Pancreas (tissue), 10 donors: ENCODE measurements around the gene ELK1. TPM values are rescaled to one million over a fixed set of nuclear protein-coding genes. Genes with fewer than 3 reads are reported as not detected.
A peak's percentile ranks its signal among the peaks of the same experiment; 100 is the strongest.

ENCODE experiments used
- ATAC-seq, 4 donors: fragments of 200-7000 bp; cut with Tn5 transposase; one replicate each; pipeline versions ENCODE4 v1.8.0 to v1.9.1; 2020; ENCODE audit warnings: mild to moderate bottlenecking in 4 of 4, moderate library complexity in 4 of 4
- DNase-seq, 6 donors: peaks; one replicate each; pipeline ENCODE4 v3.0.0-alpha.2; 2020
- FAIRE-seq: peaks from 2 replicates; lab custom pipeline; 2012; peaks lifted over from hg19 to GRCh38; lab: Jason Lieb, UNC
- H3K27ac ChIP-seq, 4 donors: fragments of 200-600 bp; sonication (generic); 1 replicate in 3 of 4; 2 replicates in 1 of 4; pipeline versions ENCODE4 v1.5.0 to v1.8.0; 2020
- H3K27me3 ChIP-seq, 4 donors: fragments of 200-600 bp; one replicate each; pipeline ENCODE4 v1.8.0; 2021
- H3K36me3 ChIP-seq, 3 donors: fragments of 200-600 bp; sonication (generic) in 1 of 3; one replicate each; pipeline versions ENCODE4 v1.5.0 to v1.8.0; 2020 to 2021
- H3K4me1 ChIP-seq, 3 donors: fragments of 200-600 bp; one replicate each; pipeline ENCODE4 v1.8.0; 2021
- H3K4me3 ChIP-seq, 4 donors: fragments of 200-600 bp; sonication (generic) in 2 of 4; one replicate each; pipeline versions ENCODE4 v1.5.0 to v1.8.0; 2020 to 2021
- H3K9me3 ChIP-seq, 4 donors: fragments of 200-600 bp; one replicate each; pipeline ENCODE4 v1.8.0; 2021
- WGBS, 2 donors: extraction: QIAGEN DNeasy Blood & Tissue Kit; methylation state at CpG; one replicate each; pipeline ENCODE4 v1.1.7; 2013; 5-methylcytosine and 5-hydroxymethylcytosine counted together
- intact Hi-C, 3 donors: fragments of 100-400 bp; cut with DNase I; formaldehyde crosslinking; loops; one replicate each; pipeline versions ENCODE4 v1.11.1 to v1.14.2; 2022
- polyA plus RNA-seq, 2 donors: library from polyadenylated mRNA; stranded (reverse); fragments of 200-250 nt; gene quantifications; one replicate each; pipeline ENCODE4 v1.2.3, GENCODE V29; 2013
- total RNA-seq, 6 donors: library from RNA; stranded (reverse); fragmentation: NEBNext Ultra II Directional in 4 of 6; extraction: Animal tissue kit (Norgen Biotek cat#: 25700) in 4 of 6; gene quantifications; one replicate each; pipeline versions ENCODE4 v1.2.1 to v1.2.4, GENCODE V29; 2021 to 2023
- TF ChIP-seq, protein P1 (sequence below), 4 donors: fragments of 200-600 bp; sonication (generic) in 3 of 4; IDR thresholded peaks; one replicate each; pipeline versions ENCODE4 v1.5.0 to v1.8.0; 2021; ENCODE audit warnings: antibody characterized with exemption in 4 of 4
- donor health status: healthy with polysubstance abuse.
- donor health status: DM: no; HTN: no; CAD: no; lungs with moderate emphysema.
- donor health status: DM: no; HTN: no; CAD: no.
- donor health status: control.
- donor health status: control.
- donor health status: Bipolar disorder and iron deficiency.
- donor health status: DM: yes; HTN: yes; CAD: no.
- donor health status: DM: no; HTN: no; CAD: no.
- donor health status: DM: no; HTN: no; CAD: no.
- donor health status: DM: yes; HTN: yes; CAD: no.

ELK1 gene
- total and polyA plus RNA-seq, 8 donors = 5.8 to 14.6 (median 10.2) TPM

DNA sequence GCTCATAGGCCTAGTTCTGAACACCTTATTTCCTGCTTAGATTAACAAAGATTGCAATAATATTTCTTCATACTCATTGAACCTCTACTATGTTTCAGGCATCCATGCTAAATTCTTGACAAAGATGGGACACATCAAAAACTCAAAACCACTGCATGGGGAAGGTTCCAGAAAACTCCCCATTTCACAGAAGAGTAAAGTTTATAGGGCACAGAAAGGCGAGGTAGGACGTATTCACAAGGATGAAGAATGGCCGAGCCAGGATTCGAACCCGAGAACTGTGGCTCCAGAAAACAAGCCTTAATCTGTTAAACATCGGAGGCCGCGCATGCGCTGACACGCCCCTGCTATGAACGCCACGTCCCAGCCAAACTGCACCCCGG lies 7.9 kb upstream of the ELK1 start:
- no peak for FAIRE-seq
- TF ChIP-seq, protein P1, sequence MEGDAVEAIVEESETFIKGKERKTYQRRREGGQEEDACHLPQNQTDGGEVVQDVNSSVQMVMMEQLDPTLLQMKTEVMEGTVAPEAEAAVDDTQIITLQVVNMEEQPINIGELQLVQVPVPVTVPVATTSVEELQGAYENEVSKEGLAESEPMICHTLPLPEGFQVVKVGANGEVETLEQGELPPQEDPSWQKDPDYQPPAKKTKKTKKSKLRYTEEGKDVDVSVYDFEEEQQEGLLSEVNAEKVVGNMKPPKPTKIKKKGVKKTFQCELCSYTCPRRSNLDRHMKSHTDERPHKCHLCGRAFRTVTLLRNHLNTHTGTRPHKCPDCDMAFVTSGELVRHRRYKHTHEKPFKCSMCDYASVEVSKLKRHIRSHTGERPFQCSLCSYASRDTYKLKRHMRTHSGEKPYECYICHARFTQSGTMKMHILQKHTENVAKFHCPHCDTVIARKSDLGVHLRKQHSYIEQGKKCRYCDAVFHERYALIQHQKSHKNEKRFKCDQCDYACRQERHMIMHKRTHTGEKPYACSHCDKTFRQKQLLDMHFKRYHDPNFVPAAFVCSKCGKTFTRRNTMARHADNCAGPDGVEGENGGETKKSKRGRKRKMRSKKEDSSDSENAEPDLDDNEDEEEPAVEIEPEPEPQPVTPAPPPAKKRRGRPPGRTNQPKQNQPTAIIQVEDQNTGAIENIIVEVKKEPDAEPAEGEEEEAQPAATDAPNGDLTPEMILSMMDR (IDR thresholded peaks at IDR 0.05) = no peak
- peak overlapping the region in 3 of 4 donors; percentile 26 to 50 (median 49) for H3K4me3 ChIP-seq
- peaks cover 0 to 5% (median 0%) of the 10 kb centered on the region in 3 donors for H3K4me1 ChIP-seq
- DNase-seq = peak in 1 of 6 donors; percentile 87
- H3K27me3 ChIP-seq = peaks cover 0 to 6% (median 0%) of the 10 kb centered on the region in 4 donors
- 2 to 37% methylated on average over 13 of the region's 13 CpGs for WGBS, 2 donors
- H3K36me3 ChIP-seq = no peaks in the 10 kb centered on the region
- intact Hi-C loops = no loop called here
- no peak for ATAC-seq
- peak overlapping the region; percentile 93 to 98 (median 96) for H3K27ac ChIP-seq
- H3K9me3 ChIP-seq = no peaks in the 10 kb centered on the region

DNA sequence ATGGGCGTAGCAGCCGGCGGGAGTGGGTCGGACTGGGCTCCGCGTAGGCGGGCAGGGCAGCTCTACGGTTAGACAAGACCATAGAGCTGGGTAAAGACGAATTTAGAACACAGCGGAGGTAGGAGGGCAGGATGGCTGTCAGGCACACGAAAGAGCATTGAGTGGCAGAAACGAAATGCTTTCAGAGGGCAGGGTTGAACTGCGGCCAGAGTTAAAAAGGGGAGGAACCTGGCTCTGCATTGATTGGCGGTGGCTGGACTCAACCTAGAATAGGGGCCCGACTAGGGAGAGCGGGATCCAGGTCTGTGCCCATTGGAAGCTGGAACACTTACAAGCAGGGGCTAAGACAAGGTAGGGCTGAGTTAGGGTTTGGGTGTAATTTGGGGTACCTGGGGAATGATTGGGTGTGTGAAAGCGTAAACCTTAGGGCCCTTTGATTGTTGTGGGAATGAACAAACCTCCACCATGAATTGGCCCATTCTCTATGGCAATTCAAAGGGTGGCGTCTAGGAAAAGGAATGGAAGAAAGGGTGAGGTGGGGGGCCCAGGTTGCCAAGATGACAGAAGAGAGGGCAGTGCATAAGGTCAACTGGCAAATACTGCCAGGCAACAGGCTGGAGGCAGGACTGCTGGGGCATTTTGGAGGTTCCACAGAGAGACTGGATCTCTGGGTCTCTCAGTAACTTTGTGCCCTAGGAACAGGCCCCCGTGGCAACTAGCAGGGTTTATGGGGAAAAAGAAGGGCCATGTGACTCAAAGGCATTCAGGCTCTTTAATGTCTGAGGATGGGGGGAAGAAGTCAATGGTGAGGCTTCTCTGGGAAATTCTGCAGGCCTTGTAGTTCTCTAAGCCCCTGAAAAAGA lies 911 bp upstream of the ELK1 start:
- Histone ChIP-seq H3K4me1 (no peaks in the 10 kb centered on the region), H3K36me3 (no peaks in the 10 kb centered on the region), H3K4me3 (peak overlapping the region in 3 of 4 donors; percentile 4 to 45 (median 39)), H3K27me3 (no peaks in the 10 kb centered on the region), H3K9me3 (no peaks in the 10 kb centered on the region), H3K27ac (peak overlapping the region; percentile 35 to 70 (median 49))
- DNase-seq (no peak), FAIRE-seq (no peak), ATAC-seq (peak; percentile 9 to 34 (median 26))
- intact Hi-C loops = no loop called here
- TF ChIP-seq, protein P1 (IDR thresholded peaks at IDR 0.05) = no peak
- WGBS, 2 donors = 12 to 41% methylated on average over 19 of the region's 19 CpGs

DNA sequence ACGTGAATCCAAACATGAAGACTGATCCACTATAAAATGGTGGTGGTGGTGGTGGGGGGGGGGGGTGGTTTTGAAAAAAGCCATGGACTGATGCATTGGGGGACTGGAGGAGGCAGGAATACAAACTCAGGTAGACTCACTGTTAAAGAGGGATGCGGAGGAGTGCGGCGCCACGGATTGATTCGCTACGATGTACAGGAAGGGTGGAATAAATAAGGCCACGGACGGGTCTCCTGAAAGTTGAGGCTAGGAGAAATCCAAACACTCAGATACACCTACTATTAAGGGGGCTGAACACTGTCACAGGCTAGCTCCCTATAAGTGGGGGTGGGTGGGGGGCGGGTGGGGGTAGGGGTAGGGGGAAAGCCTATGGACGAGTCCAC lies 591 bp downstream of the ELK1 start:
- Histone ChIP-seq H3K9me3 (no peaks in the 10 kb centered on the region), H3K27me3 (no peaks in the 10 kb centered on the region), H3K4me1 (no peaks in the 10 kb centered on the region), H3K36me3 (no peaks in the 10 kb centered on the region), H3K27ac (peak overlapping the region in 1 of 4 donors; percentile 55), H3K4me3 (peak overlapping the region; percentile 33 to 56 (median 40))
- TF ChIP-seq, protein P1 (IDR thresholded peaks at IDR 0.05) = no peak
- 0 to 35% methylated on average over 11 of the region's 11 CpGs for WGBS, 2 donors
- FAIRE-seq = no peak
- DNase-seq = no peak
- intact Hi-C loops = no loop called here
- no peak for ATAC-seq

DNA sequence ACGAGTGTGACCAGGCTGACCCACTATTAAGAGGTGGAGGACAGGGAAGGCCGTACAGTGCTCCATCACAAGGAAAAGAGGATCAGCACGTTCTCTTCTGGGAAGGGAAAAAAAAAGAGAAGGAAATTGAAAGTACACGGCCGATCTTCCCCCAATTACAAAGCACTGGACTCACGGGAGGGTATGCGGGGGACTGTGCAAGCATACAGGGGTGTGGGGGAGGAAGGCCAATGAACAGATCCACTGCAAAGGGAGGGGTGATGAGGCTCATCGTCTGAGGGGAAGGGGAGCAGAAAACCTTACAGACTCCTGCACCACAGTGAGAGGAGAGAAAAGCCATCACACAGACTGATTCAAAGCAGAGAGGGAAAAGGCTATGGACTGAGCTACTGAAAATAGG lies 1.1 kb downstream of the ELK1 start:
- H3K4me1 ChIP-seq = no peaks in the 10 kb centered on the region
- ATAC-seq = no peak
- H3K9me3 ChIP-seq = no peaks in the 10 kb centered on the region
- H3K4me3 ChIP-seq = peak overlapping the region in 1 of 4 donors; percentile 22
- TF ChIP-seq, protein P1 (IDR thresholded peaks at IDR 0.05) = no peak
- no peaks in the 10 kb centered on the region for H3K27me3 ChIP-seq
- FAIRE-seq = no peak
- intact Hi-C loops = no loop called here
- no peak overlapping the region for H3K27ac ChIP-seq
- 20 to 38% methylated on average over 8 of the region's 8 CpGs for WGBS, 2 donors
- no peaks in the 10 kb centered on the region for H3K36me3 ChIP-seq
- DNase-seq = no peak

DNA sequence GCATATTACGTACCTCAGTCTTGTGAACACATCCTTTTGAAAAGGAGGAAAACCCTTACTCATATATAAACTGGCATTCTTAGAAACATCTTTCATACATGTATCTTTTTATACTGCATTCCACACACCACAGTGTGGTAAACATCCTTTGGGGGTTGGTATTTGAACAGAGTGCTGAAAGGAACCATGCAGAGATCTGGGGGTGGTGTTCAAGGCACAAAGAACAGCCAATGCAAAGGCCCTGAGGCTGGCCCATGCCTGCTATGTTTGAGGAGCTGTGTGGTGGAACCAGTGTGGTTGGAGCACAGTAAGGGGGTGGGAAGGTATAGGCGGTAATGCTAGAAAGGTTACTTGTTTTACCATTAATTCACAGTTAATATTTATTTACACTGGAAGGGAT lies 2.0 kb downstream of the ELK1 start:
- H3K36me3 ChIP-seq = no peaks in the 10 kb centered on the region
- ATAC-seq = no peak
- no peaks in the 10 kb centered on the region for H3K4me1 ChIP-seq
- no peak for FAIRE-seq
- H3K9me3 ChIP-seq = no peaks in the 10 kb centered on the region
- no peak overlapping the region for H3K4me3 ChIP-seq
- WGBS, 2 donors = 69 to 88% methylated on average over 2 of the region's 2 CpGs
- no peaks in the 10 kb centered on the region for H3K27me3 ChIP-seq
- H3K27ac ChIP-seq = no peak overlapping the region
- TF ChIP-seq, protein P1 (IDR thresholded peaks at IDR 0.05) = no peak
- DNase-seq = no peak
- intact Hi-C loops = no loop called here
